Tibial nerve (tissue), 4 donors: ENCODE results near the gene P2RY14. TPM values are rescaled to one million over a fixed set of nuclear protein-coding genes. Genes with fewer than 3 reads are reported as not detected.

ENCODE experiments used
- DNase-seq, 2 donors: peaks; one replicate each; pipeline ENCODE4 v3.0.0-alpha.2; 2019; ENCODE audit warnings: low spot score in 2 of 2
- H3K27ac ChIP-seq, 4 donors: fragments of 200-600 bp; sonication (generic) in 3 of 4; one replicate each; pipeline ENCODE4 v1.5.1; 2017 to 2019; ENCODE audit warnings: mild to moderate bottlenecking in 1 of 4
- H3K27me3 ChIP-seq, 2 donors: fragments of 200-600 bp; sonication (generic) in 1 of 2; one replicate each; pipeline versions ENCODE4 v1.5.1 to v1.6.0; 2017 to 2019
- H3K36me3 ChIP-seq, 3 donors: fragments of 200-600 bp; sonication (generic); one replicate each; pipeline ENCODE4 v1.5.1; 2018 to 2019
- H3K4me1 ChIP-seq, 4 donors: fragments of 200-600 bp; sonication (generic) in 3 of 4; one replicate each; pipeline ENCODE4 v1.5.1; 2017 to 2019
- H3K4me3 ChIP-seq, 4 donors: fragments of 200-600 bp; sonication (generic) in 3 of 4; one replicate each; pipeline ENCODE4 v1.5.1; 2017 to 2019; ENCODE audit warnings: mild to moderate bottlenecking in 1 of 4, moderate library complexity in 1 of 4
- H3K9me3 ChIP-seq, 4 donors: fragments of 200-600 bp; sonication (generic) in 3 of 4; one replicate each; pipeline ENCODE4 v1.5.1; 2017 to 2019
- EP300 ChIP-seq, 2 donors: sonication (generic); formaldehyde crosslinking; IDR thresholded peaks; one replicate each; pipeline ENCODE4 v1.6.1; 2017; ENCODE audit warnings: antibody characterized with exemption in 2 of 2, mild to moderate bottlenecking in 1 of 2
- POLR2A ChIP-seq, 2 donors: fragments of 450-650 bp; IDR thresholded peaks; one replicate each; pipeline ENCODE4 v1.6.1; 2017; ENCODE audit warnings: antibody characterized with exemption in 2 of 2, mild to moderate bottlenecking in 2 of 2, moderate library complexity in 2 of 2
- WGBS, 2 donors: methylation state at CpG; one replicate each; pipeline ENCODE4 v1.1.5; 2018; 5-methylcytosine and 5-hydroxymethylcytosine counted together
- total RNA-seq, 4 donors: library from RNA; depleted of rRNA; stranded (reverse); fragments of >200 nt; gene quantifications; one replicate each; pipeline ENCODE4 v1.1.0, GENCODE V29; 2016
- TF ChIP-seq, protein P1 (sequence below), 5 experiments: fragments of 200-600 bp in 3 of 5; fragments of 450-650 bp in 2 of 5; sonication (generic) in 3 of 5; IDR thresholded peaks; one replicate each; pipeline ENCODE4 v1.5.1; 2016 to 2019; ENCODE audit warnings: antibody characterized with exemption in 5 of 5, mild to moderate bottlenecking in 3 of 5, moderate library complexity in 2 of 5

Gene P2RY14
- total RNA-seq, 4 donors from 2014 or later, result 4.2 to 9.4 (median 6.3) TPM

DNA sequence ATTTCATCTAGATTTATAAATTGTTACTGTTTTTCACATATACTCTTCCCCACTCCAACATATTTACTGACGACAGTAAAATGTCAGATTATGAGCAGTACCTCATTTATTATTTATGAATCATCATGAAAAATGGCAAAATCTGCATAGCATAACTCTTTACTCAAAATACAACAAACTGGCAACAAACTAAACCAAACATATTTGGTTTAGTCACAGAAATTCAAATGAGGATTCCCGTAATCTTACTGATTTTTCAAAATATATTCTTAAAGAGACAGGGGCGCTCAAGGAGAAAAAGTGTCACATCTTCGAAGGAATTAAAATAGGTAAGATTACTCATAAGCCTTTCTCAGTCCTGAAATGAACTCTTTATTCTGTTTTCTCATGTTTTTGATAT lies 41.3 kb upstream of the P2RY14 start:
- Histone ChIP-seq H3K27me3 (no peaks in the 10 kb centered on the region), H3K4me1 (no peaks in the 10 kb centered on the region), H3K36me3 (no peaks in the 10 kb centered on the region), H3K4me3 (no peak overlapping the region), H3K9me3 (peaks cover 0 to 6% (median 0%) of the 10 kb centered on the region in 4 donors), H3K27ac (no peak overlapping the region)
- 70 to 71% methylated on average over 4 of the region's 4 CpGs for WGBS, 2 donors
- no peak for DNase-seq
- TF ChIP-seq, protein P1, sequence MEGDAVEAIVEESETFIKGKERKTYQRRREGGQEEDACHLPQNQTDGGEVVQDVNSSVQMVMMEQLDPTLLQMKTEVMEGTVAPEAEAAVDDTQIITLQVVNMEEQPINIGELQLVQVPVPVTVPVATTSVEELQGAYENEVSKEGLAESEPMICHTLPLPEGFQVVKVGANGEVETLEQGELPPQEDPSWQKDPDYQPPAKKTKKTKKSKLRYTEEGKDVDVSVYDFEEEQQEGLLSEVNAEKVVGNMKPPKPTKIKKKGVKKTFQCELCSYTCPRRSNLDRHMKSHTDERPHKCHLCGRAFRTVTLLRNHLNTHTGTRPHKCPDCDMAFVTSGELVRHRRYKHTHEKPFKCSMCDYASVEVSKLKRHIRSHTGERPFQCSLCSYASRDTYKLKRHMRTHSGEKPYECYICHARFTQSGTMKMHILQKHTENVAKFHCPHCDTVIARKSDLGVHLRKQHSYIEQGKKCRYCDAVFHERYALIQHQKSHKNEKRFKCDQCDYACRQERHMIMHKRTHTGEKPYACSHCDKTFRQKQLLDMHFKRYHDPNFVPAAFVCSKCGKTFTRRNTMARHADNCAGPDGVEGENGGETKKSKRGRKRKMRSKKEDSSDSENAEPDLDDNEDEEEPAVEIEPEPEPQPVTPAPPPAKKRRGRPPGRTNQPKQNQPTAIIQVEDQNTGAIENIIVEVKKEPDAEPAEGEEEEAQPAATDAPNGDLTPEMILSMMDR (IDR thresholded peaks at IDR 0.05), result no peak
- TF ChIP-seq POLR2A (IDR thresholded peaks at IDR 0.05) (no peak), EP300 (IDR thresholded peaks at IDR 0.05) (no peak)

DNA sequence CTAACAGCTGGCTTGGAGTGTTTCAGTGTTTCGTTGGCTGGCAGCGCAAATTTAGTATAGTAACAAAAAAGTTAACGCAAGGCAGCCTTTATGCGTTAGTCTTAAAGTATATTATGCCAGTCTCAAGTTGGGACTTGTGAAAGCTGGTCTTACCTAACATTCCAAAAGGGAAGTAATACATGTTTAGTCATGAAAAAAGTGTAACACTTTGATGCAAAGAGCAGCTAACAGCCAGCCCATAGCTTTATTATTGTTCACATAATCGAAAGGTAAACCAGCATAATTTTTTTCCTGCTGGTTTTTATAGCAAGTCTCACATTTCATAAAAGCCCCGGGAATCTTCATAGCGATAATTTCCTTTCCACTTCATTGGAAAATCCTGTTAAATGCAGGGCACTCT lies 40.6 kb upstream of the P2RY14 start:
- 81 to 83% methylated on average over 7 of the region's 7 CpGs for WGBS, 2 donors
- TF ChIP-seq POLR2A (IDR thresholded peaks at IDR 0.05) (no peak), EP300 (IDR thresholded peaks at IDR 0.05) (no peak)
- TF ChIP-seq, protein P1 (IDR thresholded peaks at IDR 0.05), result no peak
- peaks cover 0 to 6% (median 0%) of the 10 kb centered on the region in 4 donors for H3K9me3 ChIP-seq
- DNase-seq, result no peak
- no peaks in the 10 kb centered on the region for H3K27me3 ChIP-seq
- H3K4me3 ChIP-seq, result no peak overlapping the region
- H3K27ac ChIP-seq, result no peak overlapping the region
- H3K4me1 ChIP-seq, result no peaks in the 10 kb centered on the region
- H3K36me3 ChIP-seq, result no peaks in the 10 kb centered on the region

DNA sequence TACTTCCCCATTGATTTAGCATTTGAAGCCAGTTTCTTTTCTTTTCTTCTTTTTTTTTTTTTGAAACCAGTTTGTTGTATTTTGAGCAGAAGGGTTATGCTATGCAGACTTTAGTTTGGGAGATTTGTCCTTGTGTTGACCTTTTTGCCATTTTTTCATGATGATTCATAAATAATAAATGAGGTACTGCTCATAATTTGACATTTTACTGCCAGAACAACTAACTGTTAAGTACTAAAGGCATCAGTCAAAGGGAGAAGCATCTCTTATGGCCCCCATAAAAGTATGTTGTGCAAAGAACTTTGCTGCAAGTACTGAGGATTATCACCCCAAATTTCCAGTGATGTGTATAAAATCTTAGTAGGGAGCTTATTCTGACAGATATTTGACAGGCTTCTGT lies 40.0 kb upstream of the P2RY14 start:
- Histone ChIP-seq H3K27me3 (no peaks in the 10 kb centered on the region), H3K27ac (no peak overlapping the region), H3K4me3 (no peak overlapping the region), H3K36me3 (no peaks in the 10 kb centered on the region), H3K4me1 (no peaks in the 10 kb centered on the region), H3K9me3 (peaks cover 0 to 6% (median 0%) of the 10 kb centered on the region in 4 donors)
- TF ChIP-seq EP300 (IDR thresholded peaks at IDR 0.05), result no peak
- TF ChIP-seq, protein P1 (IDR thresholded peaks at IDR 0.05), result no peak
- no peak for TF ChIP-seq POLR2A (IDR thresholded peaks at IDR 0.05)
- DNase-seq, result no peak

DNA sequence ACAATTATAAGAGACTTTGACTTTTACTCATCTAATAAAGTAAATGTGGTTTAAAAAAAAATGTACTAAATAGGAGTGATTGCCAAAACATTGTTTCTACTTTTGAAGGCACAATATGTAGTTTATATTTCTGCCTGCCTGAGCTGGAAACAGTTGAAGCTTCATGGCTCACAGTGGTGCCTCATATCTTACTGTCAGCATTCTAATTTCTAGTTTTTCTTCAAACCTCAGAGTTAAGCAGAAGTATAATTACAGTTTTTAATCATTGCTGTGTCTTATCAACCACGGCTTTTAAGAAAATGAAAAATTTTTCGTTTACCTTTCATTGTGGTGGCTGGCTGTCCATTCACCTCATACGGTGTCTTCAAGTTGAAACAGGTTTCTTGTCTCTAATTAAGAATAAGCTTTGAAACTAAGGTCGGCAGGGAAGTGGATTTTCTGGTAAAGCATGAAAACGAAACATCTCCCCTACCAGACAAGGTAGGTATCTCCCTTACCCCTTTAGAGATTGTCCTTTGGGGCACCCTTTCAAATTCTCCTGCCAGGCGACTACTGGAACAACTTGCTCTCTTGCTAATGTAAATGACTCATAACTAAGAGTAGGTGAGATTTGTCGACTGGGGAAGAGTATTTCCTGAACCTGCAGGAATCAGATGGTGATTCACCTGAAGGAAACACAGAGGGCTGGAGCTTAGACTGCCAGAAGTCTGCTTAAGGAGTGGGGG lies 38.1 kb upstream of the P2RY14 start, which contains the start of gene GPR87:
Gene GPR87 (minus strand): TSS at position 554 of the 725 bp plus-strand sequence. CDS start 16,720 bp downstream, outside the sequence.
- H3K27ac ChIP-seq, result no peak within 1 kb of the TSS
- H3K27me3 ChIP-seq, result no peaks in the 10 kb centered on the region

DNA sequence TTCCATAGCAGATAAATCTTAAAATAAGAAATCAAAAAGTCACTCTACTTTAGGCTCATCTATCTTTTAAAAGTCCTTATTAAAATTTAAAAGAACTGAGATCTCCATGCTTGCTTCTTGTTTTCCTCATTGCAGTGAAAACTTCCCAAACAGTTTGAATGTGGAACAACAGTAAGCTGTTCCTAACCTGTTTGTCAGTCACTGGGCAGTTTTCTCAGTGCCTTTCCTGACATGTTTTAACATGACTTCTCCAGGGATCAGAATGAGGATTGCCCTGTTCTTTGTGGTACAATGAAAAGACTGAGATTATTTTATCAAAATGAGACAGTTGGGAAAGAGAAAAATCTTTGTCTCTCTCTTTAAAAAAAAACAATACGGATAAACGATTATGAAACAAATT lies 37.5 kb upstream of the P2RY14 start:
- Histone ChIP-seq H3K36me3 (no peaks in the 10 kb centered on the region), H3K27ac (no peak overlapping the region), H3K9me3 (peaks cover 0 to 6% (median 0%) of the 10 kb centered on the region in 4 donors), H3K4me1 (no peaks in the 10 kb centered on the region), H3K4me3 (no peak overlapping the region), H3K27me3 (no peaks in the 10 kb centered on the region)
- DNase-seq, result no peak
- TF ChIP-seq EP300 (IDR thresholded peaks at IDR 0.05), result no peak
- TF ChIP-seq POLR2A (IDR thresholded peaks at IDR 0.05), result no peak
- TF ChIP-seq, protein P1 (IDR thresholded peaks at IDR 0.05), result no peak
- 74 to 77% methylated on average over 2 of the region's 2 CpGs for WGBS, 2 donors

More for the DNA sequence above, 38.1 kb upstream of the P2RY14 start, which contains the start of gene GPR87:
- Histone ChIP-seq H3K36me3 (no peaks in the 10 kb centered on the region), H3K4me1 (no peaks in the 10 kb centered on the region), H3K4me3 (no peak within 1 kb of the TSS), H3K9me3 (peaks cover 0 to 6% (median 0%) of the 10 kb centered on the region in 4 donors)
- WGBS, 2 donors, result 83 to 84% methylated on average over 7 of the region's 7 CpGs
- DNase-seq, result no peak
- no peak for TF ChIP-seq EP300 (IDR thresholded peaks at IDR 0.05)
- TF ChIP-seq, protein P1 (IDR thresholded peaks at IDR 0.05), result no peak
- no peak for TF ChIP-seq POLR2A (IDR thresholded peaks at IDR 0.05)
